Measurements from ENCODE around the gene GP1BB. TPM values are rescaled to one million over a fixed set of nuclear protein-coding genes. Genes with fewer than 3 reads are reported as not detected.

The GP1BB gene
- total RNA-seq, 1 donor = 1.8 TPM

DNA sequence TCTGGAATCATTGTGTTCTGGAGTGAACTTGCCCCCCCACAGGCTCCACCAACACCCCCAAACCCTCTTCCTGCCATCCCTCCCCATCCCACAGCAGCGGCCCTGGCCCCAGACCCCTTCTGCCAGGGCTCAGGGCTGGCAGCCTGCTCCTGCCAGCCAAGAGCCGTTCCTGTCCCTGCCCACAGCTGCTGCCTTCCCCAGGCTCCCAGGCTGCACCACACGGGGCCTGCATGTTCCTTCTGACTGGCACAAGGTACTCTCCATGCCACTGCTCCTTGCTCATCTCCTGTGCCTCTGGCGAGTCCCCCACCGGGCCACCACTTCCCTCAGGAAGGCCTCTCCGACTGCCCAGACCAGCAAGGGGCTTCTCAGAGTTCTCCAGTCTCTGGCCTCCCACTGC, 4.9 kb downstream of the GP1BB start:
- Histone ChIP-seq H3K27ac (ENCODE audit: low read depth, low read length) (no peak overlapping the region), H2AFZ (ENCODE audit: low read length) (no peak overlapping the region), H4K20me1 (ENCODE audit: insufficient read depth, low read length) (no peaks in the 10 kb centered on the region), H3K4me1 (ENCODE audit: insufficient read depth, low read length) (no peaks in the 10 kb centered on the region), H3K27me3 (ENCODE audit: insufficient read depth, low read length) (no peaks in the 10 kb centered on the region), H3K4me3 (ENCODE audit: insufficient read depth, low read length) (no peak overlapping the region), H3K79me2 (ENCODE audit: insufficient read depth, low read length) (no peaks in the 10 kb centered on the region), H3K36me3 (ENCODE audit: insufficient read depth, low read length) (no peaks in the 10 kb centered on the region), H3K9me3 (ENCODE audit: low read depth, low read length) (no peaks in the 10 kb centered on the region), H3K4me2 (ENCODE audit: insufficient read depth, low read length) (no peak overlapping the region)
- no peak for DNase-seq (ENCODE audit: insufficient read length, low spot score, missing footprints)
- TF ChIP-seq, protein P1, sequence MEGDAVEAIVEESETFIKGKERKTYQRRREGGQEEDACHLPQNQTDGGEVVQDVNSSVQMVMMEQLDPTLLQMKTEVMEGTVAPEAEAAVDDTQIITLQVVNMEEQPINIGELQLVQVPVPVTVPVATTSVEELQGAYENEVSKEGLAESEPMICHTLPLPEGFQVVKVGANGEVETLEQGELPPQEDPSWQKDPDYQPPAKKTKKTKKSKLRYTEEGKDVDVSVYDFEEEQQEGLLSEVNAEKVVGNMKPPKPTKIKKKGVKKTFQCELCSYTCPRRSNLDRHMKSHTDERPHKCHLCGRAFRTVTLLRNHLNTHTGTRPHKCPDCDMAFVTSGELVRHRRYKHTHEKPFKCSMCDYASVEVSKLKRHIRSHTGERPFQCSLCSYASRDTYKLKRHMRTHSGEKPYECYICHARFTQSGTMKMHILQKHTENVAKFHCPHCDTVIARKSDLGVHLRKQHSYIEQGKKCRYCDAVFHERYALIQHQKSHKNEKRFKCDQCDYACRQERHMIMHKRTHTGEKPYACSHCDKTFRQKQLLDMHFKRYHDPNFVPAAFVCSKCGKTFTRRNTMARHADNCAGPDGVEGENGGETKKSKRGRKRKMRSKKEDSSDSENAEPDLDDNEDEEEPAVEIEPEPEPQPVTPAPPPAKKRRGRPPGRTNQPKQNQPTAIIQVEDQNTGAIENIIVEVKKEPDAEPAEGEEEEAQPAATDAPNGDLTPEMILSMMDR (IDR thresholded peaks at IDR 0.05; ENCODE audit: extremely low read depth, low read depth, low read length) = no peak

DNA sequence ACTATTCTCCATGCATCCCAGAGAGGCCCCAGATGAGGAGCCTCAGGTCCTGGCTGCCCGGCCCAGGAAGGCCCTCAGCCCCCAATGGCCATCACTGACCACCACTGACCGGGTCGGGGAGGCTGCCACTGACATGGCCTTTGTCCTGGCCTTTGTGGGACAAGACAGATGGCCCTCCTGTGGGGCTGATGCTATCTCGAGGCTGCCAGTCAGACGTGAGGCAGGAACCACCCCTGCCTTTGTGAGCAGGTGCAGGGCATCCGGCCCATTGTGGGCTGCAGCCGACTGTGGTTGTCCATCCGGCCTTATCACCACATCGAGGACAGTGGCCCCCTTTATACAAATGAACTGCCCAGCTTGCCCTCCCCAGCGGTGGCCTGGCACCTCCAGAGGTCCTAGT, 5.5 kb downstream of the GP1BB start:
- TF ChIP-seq, protein P1 (IDR thresholded peaks at IDR 0.05; ENCODE audit: extremely low read depth, low read depth, low read length) = no peak
- no peak overlapping the region for H3K4me2 ChIP-seq (ENCODE audit: insufficient read depth, low read length)
- H3K27ac ChIP-seq (ENCODE audit: low read depth, low read length) = no peak overlapping the region
- no peaks in the 10 kb centered on the region for H4K20me1 ChIP-seq (ENCODE audit: insufficient read depth, low read length)
- H3K4me1 ChIP-seq (ENCODE audit: insufficient read depth, low read length) = no peaks in the 10 kb centered on the region
- H3K79me2 ChIP-seq (ENCODE audit: insufficient read depth, low read length) = no peaks in the 10 kb centered on the region
- H3K36me3 ChIP-seq (ENCODE audit: insufficient read depth, low read length) = no peaks in the 10 kb centered on the region
- no peak overlapping the region for H2AFZ ChIP-seq (ENCODE audit: low read length)
- H3K27me3 ChIP-seq (ENCODE audit: insufficient read depth, low read length) = no peaks in the 10 kb centered on the region
- H3K9me3 ChIP-seq (ENCODE audit: low read depth, low read length) = no peaks in the 10 kb centered on the region
- DNase-seq (ENCODE audit: insufficient read length, low spot score, missing footprints) = no peak
- no peak overlapping the region for H3K4me3 ChIP-seq (ENCODE audit: insufficient read depth, low read length)

DNA sequence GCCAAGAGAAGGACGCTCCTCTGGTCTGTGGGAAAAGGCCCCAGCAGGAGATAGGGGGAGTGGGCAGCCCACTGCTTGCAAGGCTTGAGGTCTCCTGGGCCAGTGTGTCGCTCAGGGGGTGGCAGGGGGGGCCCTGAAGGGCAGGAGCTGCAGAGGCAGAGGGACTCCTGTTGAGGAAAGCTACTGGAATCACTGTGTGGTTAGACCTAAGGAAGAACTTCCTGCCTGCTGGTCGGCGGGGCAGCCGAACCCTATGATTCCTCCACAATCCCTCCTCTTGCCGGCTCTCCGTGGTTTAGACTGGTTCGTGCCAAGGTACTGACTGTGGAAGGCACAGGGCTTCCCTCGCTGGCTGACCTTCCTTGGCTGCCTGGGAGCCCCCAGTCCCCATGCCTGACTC, 6.2 kb downstream of the GP1BB start:
- Histone ChIP-seq H3K27me3 (ENCODE audit: insufficient read depth, low read length) (no peaks in the 10 kb centered on the region), H3K36me3 (ENCODE audit: insufficient read depth, low read length) (no peaks in the 10 kb centered on the region), H2AFZ (ENCODE audit: low read length) (no peak overlapping the region), H3K9me3 (ENCODE audit: low read depth, low read length) (no peaks in the 10 kb centered on the region), H3K4me1 (ENCODE audit: insufficient read depth, low read length) (no peaks in the 10 kb centered on the region), H3K4me3 (ENCODE audit: insufficient read depth, low read length) (no peak overlapping the region), H4K20me1 (ENCODE audit: insufficient read depth, low read length) (no peaks in the 10 kb centered on the region), H3K27ac (ENCODE audit: low read depth, low read length) (no peak overlapping the region), H3K79me2 (ENCODE audit: insufficient read depth, low read length) (no peaks in the 10 kb centered on the region), H3K4me2 (ENCODE audit: insufficient read depth, low read length) (no peak overlapping the region)
- TF ChIP-seq, protein P1 (IDR thresholded peaks at IDR 0.05; ENCODE audit: extremely low read depth, low read depth, low read length) = no peak
- DNase-seq (ENCODE audit: insufficient read length, low spot score, missing footprints) = no peak

DNA sequence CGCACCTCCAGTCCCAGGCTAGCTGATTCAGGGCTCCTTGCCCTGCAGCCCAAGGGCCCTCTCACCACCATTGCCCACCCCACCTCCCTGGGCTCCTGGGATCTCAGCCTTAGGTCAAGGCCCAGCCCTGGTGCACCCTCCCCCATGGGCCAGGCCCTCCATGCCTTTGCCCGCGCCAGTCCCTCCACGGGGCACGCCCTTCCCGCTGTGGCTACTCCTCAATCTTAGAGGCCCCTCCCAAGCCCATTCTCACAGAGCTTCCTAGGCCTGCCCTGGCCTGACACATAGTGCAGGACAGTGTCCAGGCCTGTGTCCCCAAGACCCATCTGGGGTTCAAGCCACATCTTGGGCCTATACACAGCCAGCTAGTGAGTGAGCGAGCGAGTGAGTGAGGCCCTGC, 6.9 kb downstream of the GP1BB start:
- Histone ChIP-seq H3K4me1 (ENCODE audit: insufficient read depth, low read length) (no peaks in the 10 kb centered on the region), H3K4me3 (ENCODE audit: insufficient read depth, low read length) (no peak overlapping the region), H3K27me3 (ENCODE audit: insufficient read depth, low read length) (no peaks in the 10 kb centered on the region), H3K9me3 (ENCODE audit: low read depth, low read length) (no peaks in the 10 kb centered on the region), H4K20me1 (ENCODE audit: insufficient read depth, low read length) (no peaks in the 10 kb centered on the region), H3K4me2 (ENCODE audit: insufficient read depth, low read length) (peak overlapping the region; percentile 84), H3K36me3 (ENCODE audit: insufficient read depth, low read length) (no peaks in the 10 kb centered on the region), H3K79me2 (ENCODE audit: insufficient read depth, low read length) (no peaks in the 10 kb centered on the region), H3K27ac (ENCODE audit: low read depth, low read length) (no peak overlapping the region), H2AFZ (ENCODE audit: low read length) (peak overlapping the region; percentile 91)
- TF ChIP-seq, protein P1 (IDR thresholded peaks at IDR 0.05; ENCODE audit: extremely low read depth, low read depth, low read length) = no peak
- no peak for DNase-seq (ENCODE audit: insufficient read length, low spot score, missing footprints)
